HG02870 (cell line): ENCODE results near the gene HOXC11.

Source experiments
- ATAC-seq: cut with Tn5 transposase; IDR thresholded peaks from one replicate; pipeline ENCODE4 v1.9.1; 2021; ENCODE audit warnings: mild to moderate bottlenecking, moderate library complexity; ENCODE audit not compliant: unreplicated experiment

HOXC11 gene

DNA sequence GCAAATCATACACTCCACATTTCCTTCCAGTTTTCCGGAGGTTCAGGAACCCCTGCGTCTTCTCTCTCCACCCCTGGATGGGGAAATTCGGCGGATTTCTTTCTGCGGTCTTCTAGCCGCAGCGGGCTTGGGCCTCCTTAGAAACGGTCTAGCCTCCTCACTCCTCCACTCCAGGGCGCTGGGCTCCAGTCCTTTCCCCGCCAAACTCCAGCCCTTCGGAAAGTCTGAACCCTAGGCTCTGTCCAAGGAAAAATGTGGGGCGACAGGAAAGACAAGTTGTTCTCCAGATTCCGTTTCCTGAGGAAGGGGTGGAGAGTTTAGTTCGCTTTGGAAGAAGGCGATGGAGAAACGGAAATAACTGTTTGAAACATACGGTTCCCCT is 10.6 kb downstream of the HOXC11 start:
- no peak for ATAC-seq

DNA sequence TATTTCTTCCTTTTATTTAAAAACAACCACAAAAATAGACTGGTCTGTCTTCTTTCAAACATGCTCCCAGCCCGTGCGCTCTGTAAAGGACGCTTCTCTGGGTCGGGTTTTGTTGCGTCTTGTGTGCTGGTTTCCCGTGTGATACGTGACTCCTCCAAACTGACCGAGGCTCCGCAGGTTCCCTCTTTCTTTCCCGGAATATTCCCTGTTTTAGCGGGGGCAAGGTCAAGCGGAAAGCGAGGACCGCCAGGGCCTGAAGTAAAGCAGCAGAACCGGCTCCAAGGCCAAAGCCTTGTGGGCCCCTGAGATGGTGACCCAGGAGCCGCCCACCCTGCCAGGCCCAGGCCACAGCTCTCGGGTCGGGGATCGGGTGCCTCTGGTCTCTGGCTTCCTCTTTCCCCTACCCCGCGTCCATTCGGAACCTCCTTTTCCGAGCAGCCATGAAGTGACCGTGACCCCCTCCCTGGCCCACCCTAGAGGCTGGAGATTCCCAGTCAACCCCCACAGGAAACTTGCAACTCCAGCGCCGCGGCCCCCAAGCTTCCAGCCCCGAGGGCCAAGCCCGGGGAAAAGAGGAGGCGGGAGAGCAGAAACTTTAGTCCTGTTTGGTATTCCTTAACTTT is 11.1 kb downstream of the HOXC11 start:
- no peak for ATAC-seq

DNA sequence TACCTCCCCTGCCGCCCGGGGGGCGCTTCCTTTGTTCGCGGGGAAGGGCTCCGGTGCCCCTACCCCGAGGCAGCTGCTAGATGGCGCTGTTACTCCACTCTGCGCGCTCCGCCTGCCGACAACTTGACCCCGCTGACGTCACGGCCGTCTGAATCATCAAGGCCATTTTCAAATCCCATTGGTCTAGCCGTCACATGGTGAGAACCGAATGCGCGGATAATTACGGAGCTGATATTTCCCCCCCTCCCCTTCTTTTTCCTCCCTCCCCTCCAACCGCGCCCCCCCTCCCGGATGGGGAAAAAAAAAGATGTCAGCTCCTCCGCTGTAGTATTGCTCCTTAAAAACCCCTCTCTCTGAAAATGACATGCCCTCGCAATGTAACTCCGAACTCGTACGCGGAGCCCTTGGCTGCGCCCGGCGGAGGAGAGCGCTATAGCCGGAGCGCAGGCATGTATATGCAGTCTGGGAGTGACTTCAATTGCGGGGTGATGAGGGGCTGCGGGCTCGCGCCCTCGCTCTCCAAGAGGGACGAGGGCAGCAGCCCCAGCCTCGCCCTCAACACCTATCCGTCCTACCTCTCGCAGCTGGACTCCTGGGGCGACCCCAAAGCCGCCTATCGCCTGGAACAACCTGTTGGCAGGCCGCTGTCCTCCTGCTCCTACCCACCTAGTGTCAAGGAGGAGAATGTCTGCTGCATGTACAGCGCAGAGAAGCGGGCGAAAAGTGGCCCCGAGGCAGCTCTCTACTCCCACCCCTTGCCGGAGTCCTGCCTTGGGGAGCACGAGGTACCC is 12.2 kb downstream of the HOXC11 start, which contains the start of gene HOXC10:
Gene HOXC10 (plus strand): TSS at position 246 of the 791 bp plus-strand sequence. CDS start 114 bp downstream, at position 360.
- ATAC-seq: no peak

DNA sequence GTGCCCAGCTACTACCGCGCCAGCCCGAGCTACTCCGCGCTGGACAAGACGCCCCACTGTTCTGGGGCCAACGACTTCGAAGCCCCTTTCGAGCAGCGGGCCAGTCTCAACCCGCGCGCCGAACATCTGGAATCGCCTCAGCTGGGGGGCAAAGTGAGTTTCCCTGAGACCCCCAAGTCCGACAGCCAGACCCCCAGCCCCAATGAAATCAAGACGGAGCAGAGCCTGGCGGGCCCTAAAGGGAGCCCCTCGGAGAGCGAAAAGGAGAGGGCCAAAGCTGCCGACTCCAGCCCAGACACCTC is 12.7 kb downstream of the HOXC11 start:
- no peak for ATAC-seq

DNA sequence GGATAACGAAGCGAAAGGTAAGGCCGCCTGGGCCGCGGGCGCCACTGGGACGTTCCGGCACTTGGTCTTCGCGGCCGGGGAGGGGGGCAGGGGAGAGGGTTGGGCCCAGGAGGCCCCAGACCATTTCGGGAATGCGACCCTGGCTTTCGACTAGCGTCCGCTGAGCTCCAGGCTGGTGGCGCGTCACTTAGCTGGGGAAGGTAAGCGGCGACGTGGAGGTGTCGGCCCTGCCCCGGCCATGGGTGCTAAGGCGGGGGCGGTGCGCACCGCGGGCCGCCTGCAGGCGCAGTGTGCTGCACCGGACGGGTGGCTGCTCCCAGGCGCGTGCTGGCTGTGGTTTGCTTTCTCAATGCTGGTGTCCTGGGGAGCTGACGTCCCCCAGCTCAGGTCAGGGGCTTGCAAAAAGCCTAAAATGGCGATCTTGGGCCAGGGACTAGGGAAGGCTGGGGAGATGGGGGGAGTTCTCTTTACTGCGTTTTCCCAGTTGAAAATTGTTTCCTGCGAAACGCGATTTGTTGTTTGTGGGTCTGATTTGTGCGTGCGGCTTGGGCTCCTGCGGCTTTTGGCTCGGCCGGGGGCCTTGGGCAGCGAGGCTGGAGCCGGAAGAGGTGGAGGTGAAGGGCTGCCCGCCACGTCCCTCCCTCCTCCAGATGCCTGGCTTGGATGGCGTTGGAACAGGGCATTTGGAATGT is 13.2 kb downstream of the HOXC11 start:
- ATAC-seq: no peak

DNA sequence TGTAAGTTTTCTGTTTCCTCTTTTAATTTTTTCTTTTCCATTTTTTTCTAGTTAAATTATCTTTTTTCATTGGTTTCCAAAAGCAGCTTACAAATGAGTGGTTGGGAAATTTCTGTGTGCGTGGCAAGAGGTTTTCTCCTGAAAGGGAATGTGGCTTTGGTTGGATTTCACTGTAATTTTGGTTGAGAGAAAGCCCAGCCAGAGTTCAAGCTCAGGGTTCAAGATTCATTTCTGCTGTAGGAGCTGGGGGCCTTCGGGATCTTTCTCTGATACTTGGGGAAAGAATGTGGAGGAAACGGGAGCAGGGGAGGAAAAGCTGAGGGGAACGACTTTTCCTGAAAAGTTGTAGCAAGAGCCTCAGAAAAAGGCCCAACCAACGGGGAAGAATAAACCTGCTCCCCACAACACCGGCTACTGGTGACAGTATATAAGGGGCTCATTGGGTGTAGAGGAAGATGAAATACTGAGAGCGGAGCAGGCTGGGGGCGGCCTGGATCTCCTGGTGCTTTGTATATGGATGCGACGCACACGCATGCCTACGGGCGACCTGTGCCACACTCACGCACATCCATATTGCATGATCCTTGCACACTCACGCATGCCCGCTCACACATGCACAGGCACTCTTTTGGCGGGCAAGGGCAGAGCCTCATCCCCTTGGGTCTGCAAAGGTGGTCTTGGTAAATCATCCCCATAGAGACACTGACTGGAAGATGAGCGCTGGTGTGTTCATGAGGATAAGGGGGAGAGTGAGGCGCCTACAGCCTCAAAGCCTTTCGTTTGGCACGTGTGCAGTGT is 14.0 kb downstream of the HOXC11 start:
- no peak for ATAC-seq

DNA sequence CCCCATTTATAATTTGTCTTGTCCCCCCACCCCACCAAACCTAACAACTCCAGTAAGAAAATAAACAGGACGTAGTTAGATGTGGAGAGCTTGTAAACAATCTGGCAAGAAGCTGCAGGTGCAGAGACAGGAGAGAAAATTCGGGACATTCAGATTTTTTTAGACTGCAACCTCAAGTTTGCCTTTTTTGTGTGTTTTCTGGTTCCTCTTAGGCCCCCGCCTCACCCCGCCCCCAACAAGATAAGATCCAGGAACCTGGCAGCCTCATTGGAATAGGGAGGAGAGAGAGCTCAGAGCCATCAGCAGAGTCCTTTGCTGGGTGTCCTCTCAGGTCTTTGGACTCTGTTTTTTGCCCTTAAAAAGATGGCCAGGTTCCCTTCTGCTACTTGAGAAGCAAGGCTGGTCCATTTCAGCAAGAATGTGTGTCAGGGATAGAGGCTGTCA is 14.9 kb downstream of the HOXC11 start:
- ATAC-seq: no peak

DNA sequence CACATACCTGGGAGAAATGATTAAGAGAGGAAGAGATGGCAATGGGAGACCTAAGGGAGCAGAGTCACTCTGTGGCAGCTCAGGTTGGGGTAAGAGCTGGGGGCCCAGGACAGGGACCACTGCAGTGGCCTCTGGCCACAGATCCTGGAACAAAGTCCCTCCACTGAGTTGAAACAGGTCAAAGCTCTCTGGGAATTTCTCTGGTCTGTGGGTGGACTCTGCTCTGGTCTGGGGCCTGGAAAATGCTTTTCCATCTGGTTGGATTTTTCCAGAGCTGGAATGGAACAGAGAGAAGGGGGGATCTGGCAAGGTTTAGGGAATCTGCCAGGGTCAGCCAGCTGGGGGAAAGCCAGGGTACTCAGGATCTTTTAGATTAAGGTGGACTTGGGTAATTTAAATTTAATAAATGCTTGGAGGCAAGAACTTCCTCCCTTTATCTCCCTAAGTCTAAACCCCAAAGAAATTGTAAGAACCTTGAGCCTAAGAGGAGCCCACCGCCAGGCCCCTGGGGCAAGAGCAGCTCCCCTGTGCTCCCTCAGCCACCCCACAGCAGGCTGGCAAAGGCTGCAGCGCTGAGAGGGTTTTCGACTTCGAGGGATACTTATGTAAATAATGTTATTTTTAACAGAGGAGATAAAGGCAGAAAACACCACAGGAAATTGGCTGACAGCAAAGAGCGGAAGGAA is 15.8 kb downstream of the HOXC11 start:
- no peak for ATAC-seq

DNA sequence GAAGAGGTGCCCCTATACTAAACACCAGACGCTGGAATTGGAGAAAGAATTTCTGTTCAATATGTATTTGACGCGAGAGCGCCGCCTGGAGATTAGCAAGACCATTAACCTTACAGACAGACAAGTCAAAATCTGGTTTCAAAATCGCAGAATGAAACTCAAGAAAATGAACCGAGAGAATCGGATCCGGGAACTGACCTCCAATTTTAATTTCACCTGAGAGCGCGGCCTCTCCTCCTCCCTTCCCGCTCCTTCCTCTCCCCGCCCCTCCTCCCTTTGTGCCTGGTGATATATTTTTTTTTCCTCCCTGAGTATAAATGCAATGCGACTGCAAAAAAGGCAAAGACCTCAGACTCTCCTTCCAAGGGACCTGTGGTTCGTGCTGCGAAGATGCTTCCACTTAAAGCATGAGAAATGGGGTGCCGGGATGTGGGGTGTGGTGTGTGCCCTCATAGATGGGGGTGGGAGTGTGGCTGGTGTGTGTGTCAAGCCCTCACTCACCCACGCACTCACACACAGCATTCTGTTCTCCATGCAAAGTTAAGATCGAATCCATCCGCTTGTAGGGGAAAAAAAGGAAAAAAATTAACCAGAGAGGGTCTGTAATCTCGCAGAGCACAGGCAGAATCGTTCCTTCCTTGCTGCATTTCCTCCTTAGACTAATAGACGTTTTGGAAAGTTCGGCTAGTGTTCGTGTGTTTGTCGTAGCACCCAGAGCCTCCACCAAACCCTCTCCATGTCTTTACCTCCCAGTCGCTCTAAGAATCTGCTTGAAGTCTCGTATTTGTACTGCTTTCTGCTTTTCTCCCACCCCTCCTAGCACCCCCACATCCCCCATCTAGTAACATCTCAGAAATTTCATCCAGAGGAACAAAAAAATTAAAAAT is 16.5 kb downstream of the HOXC11 start:
- no peak for ATAC-seq

DNA sequence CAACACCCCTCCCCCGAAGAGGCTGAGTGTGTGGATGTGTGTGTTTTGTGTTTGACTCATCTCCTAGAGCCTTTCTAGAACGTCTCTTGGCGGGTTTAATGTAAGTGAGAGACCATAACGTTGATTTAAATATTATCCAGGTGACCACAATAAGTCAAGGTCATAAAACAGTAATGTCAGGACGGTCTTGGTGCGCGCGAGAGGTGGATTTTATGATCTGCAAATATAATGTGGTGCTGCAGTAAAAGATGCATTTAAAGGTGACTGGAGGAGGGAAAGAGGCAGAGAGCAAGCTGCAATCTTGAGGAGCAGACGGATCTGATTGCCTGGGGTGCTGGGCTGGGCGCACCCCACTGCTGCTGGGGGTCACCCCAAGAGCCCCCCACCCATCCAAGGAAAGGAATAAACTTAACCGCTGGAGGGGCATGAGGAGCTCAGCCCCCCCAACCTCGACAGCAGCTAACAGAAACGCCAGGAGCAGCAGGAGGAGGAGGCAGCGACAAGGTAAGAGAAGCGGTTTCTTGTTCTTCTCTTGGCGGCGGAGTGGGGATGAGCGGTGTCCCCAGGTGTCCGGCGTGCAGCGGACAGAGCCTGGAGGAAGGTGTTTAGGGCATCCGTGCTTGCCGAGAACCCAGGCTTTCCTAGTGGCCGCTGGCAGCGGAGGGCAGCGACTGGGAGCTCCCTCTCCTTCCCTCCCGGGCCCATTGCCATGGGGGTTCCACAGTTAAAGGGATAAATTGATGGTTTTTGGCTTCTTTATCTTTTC is 17.6 kb downstream of the HOXC11 start:
- no peak for ATAC-seq

DNA sequence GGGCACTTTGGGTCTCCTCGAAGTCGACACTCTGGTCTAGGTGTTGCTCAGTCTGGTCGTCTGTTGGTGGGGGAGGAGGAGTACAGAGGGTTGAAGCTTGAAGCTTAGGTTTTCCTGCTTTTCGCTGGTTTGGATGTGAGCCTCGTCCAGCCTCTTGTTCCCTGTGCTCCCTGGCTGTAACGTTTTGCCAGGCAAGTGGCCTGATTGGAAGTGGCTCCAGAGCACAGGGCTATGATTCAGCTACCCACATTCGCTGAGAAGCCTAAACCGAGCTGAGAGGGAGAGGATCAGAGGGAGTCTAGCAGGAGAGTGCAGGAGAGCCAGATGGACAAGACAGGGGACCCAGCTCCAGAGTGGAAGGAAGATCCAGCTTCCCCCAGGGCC is 18.1 kb downstream of the HOXC11 start:
- no peak for ATAC-seq

DNA sequence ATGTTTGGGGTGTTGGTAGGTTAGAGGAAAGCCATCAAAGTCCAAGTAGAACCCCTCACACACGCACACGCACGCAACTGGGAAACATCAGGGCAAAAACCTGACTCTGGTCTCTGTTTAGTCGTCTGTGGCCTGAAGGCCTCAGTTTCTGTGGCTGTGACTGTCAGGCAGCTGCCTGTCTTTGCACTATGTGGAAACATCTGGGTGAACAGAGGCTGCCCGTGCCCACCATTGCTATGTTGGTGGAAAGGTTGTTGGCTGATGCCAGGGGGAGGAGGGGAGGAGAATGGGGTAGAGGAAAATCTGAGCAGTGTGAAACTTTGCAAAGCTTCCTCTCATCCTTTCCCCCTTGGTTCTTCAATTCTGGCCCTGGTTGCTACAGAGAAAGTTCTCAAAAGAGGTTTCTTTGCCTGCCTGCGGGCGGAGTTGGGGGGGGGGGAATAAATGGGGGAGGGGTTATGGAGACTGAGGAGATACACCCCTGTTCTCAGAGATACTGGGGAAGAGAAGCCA is 19.5 kb downstream of the HOXC11 start:
- no peak for ATAC-seq

DNA sequence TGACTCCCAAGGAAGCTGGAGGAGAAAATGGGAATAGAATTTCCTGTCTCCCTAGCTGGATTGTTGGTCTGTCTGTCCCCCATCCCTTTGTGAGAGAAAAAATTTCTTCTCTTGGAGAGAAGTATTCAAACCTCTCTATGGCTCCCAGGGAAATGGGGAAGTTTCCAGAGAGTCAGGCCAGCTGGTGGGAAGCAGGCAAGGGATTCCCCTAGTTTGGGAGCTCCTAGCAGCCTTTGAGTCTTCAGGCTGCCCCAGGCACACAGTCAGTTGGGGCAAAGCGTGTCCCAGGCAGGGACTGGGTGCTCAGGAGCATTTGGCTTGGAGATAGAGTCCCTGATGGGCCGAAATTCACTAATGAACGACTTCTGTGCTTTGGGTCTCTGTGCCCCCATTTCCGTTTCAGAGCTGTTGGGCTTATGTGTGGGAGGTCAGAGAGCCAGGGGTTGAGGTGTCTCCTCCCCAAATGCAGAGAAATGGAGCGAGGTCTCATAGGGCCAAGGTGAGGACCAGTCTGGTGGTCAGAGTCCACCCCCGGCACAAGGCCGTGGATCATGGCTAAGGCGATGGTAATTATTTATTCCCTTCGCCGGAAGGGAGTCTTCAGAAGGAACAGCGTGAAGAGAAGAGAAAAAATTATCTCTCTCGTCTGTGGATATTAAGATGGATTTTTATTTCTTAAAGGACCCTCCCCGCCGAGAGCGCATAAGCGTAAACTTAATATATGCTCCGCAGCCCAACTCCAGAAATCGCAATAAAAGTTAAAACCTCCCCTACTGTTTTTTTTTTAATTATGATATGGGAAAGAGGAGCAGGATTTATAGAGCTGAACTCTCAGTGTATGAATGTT is 20.5 kb downstream of the HOXC11 start:
- ATAC-seq: no peak

DNA sequence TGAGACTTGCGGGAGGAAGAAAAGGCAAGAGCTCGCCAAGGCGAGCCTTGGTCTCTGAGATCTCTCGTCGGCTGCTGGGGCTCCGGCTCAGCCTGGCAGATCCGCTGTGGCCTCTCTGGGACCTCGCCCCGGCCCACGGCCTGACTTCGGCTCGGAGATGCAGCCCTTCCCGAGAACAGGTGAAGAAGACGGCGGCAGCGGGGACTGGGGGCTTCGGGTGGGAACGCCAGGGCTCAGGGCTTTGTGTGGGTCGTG is 21.0 kb downstream of the HOXC11 start:
- ATAC-seq: no peak

DNA sequence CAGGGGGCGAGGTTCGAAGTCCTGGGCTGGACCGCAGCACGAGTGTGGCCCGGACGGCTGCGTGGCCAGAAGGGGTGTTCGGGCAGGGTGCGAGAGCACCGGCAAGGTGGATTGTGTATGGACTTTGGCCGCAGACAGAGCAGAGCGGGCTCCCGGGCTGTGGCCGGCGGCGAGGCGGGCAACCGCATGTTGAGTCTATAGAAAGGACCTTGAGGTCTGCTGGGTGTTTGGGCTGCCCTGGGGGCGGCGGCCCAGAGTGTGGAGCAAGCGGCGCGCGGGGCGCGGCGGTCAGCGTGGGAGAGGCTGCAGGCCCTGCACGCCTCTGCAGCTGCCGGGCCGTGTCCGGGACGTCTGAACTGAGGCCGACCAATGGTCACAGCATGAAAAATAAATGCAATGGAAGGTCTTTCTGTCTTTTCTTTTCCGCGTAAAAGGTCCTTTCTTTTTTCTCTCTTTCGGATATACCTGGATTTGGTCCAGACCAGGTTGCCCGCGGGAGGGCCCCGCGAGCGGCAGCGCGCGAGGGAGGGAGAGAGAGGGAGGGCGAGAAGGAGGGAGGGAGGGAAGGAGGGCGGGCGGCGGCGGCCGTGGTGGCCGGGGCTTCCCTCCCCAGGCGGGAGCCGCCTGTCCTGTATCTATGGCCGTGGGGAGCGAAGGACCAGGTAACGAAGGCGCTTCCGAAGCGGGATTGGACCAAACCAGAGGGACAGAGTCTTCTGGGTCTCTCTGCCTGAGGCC is 21.5 kb downstream of the HOXC11 start:
- ATAC-seq: no peak

DNA sequence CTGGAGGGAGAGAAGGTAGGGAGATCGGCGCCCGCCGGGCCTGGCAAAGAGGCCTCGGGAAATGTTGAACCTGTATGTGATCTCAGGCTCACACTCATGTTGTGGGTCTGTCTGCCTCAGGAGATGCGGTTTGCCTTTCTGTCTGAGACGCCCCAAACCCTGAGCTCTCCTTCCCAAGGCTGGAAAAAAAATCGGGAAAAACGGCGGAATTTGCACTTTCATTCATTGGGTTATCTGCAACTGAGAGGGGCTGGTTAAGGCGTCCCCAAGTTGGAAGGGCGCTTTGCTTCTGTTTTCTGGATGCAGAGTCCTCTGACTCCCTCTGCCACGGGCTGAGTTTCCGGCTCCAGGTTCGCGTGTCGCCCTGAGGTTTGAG is 22.1 kb downstream of the HOXC11 start:
- no peak for ATAC-seq

DNA sequence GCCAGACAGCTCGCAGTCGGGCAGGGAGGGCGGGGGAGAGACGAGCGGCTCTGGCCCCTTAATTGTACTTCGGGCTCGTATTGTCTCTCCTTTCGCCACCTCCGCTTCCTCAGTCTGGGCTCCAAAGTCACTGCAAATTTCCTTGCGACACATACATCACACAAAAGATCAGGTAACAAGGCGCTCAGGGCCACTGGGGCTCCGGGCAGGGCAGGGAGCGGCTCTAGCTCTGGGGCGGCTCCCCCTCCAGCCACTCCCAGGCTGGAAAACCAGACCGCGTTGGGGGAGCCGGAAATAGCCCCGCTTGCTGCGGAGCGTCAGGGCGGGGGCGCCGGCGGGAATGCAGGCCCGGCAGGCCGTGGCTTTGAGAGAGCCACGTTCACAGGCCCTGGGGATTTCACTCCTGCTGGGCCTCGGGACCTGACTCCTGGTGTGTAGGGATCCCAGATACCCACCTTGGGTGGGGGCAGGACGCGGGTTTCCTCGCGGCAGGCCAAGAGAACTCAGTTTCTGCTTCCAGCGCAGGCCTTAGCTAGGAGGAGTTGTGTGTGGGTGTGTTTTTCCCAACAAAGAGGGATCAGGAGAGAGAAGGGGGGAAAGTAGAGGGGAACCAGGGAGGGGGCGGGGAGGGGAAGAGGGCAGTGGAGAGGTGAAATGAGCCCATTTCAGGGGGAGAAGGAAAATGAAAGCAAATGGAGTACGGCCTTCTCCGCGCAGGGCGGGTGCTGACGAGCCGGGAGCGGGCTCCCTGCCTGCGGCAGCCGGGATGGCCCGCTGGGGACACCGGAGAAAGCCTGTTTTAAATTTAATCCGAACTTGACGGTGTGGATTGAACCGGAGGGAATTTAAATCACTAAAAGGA is 22.7 kb downstream of the HOXC11 start:
- ATAC-seq: no peak
